DND-41 (cell line): ENCODE results near the gene ATP6V0D1.

Source experiments
- CTCF ChIP-seq: IDR thresholded peaks from 2 replicates; pipeline ENCODE4 v1.5.1; 2012; ENCODE audit warnings: borderline replicate concordance, low read length, moderate library complexity, mild to moderate bottlenecking; ENCODE audit not compliant: poor library complexity, severe bottlenecking; ENCODE audit errors: extremely low read depth
- EZH2 ChIP-seq: IDR thresholded peaks from 3 replicates; pipeline ENCODE4 v1.6.1; 2012; ENCODE audit warnings: borderline replicate concordance, low read depth, mild to moderate bottlenecking, moderate library complexity, low read length, inconsistent platforms; ENCODE audit not compliant: severe bottlenecking

GRCh38 chr16:67463059-67463458 lies 17.9 kb downstream of the ATP6V0D1 start:
- no peak for TF ChIP-seq CTCF
- no peak for TF ChIP-seq EZH2
